Erythroblast (primary cell): ENCODE results near the gene TXLNG.

Experiments
- GATA1 ChIP-seq: IDR thresholded peaks from 2 replicates; pipeline ENCODE4 v1.6.1; 2011; ENCODE audit warnings: low read depth, mild to moderate bottlenecking, control low read depth, low read length, moderate library complexity
- POLR2A ChIP-seq: IDR thresholded peaks from 2 replicates; pipeline ENCODE4 v1.6.1; 2011; ENCODE audit warnings: mild to moderate bottlenecking, low read length

DNA sequence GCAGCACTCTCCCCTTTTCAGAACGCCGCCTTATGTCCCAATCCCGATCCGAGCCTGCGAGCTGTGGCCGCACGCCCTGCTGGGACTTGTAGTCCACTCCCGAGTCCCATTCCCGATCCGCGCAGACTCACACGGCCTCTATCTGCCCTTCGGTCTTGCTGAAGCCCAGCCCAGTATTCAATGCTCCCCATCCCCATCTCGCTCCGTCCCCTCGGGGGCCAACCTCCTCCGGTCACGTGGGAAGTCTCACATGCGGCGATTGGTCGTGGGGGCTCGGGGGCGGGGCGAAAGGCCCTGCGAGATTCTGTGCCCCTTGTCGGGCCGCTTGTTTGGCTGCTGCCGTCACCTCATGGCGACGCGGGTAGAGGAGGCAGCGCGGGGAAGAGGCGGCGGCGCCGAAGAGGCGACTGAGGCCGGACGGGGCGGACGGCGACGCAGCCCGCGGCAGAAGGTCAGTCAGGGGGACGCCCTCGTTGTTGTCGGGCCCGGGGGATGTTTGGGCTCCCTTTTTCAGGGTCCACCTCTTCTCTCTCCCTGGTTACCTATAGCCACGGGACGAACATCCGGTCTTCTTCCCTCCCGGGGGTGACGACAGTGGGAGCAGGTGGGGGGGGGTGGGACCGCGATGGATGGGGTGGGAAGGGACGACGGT is at the start of gene TXLNG:
- TF ChIP-seq POLR2A = peak; percentile 76
- TF ChIP-seq GATA1 = no peak
